Liver (tissue), 3 donors: ENCODE measurements around the gene ST3GAL5.
A peak's percentile ranks its signal among the peaks of the same experiment; 100 is the strongest.

Experiments
- CTCF ChIP-seq: fragments of 150-350 bp; IDR thresholded peaks from 2 replicates; pipeline ENCODE4 v1.5.1; 2017; ENCODE audit warnings: improper control_type of control experiment, low read depth, low read length; ENCODE audit not compliant: missing input control
- EGR1 ChIP-seq, 2 donors: IDR thresholded peaks; 2 replicates each; pipeline ENCODE4 v1.6.1; 2016 to 2018; ENCODE audit warnings: antibody characterized with exemption in 2 of 2, low read depth in 2 of 2
- HNF4A ChIP-seq, 2 donors: conservative IDR thresholded peaks; 2 replicates each; pipeline ENCODE4 v1.6.1; 2016; ENCODE audit warnings: antibody characterized with exemption in 2 of 2, mild to moderate bottlenecking in 2 of 2
- JUND ChIP-seq, 2 donors: IDR thresholded peaks; 2 replicates each; pipeline ENCODE4 v1.6.1; 2016; ENCODE audit warnings: antibody characterized with exemption in 2 of 2
- RAD21 ChIP-seq, 2 donors: IDR thresholded peaks; 2 replicates each; pipeline ENCODE4 v1.6.1; 2016; ENCODE audit warnings: antibody characterized with exemption in 2 of 2, mild to moderate bottlenecking in 2 of 2
- REST ChIP-seq: IDR thresholded peaks from 2 replicates; pipeline ENCODE4 v1.6.1; 2016; ENCODE audit warnings: antibody characterized with exemption, mild to moderate bottlenecking
- TAF1 ChIP-seq: conservative IDR thresholded peaks from 2 replicates; pipeline ENCODE4 v1.6.1; 2016; ENCODE audit warnings: antibody characterized with exemption, mild to moderate bottlenecking
- donor health status: healthy.
- donor health status: healthy.

- no peak for TF ChIP-seq CTCF
- TF ChIP-seq TAF1: peak; percentile 3
- no peak for TF ChIP-seq RAD21 (IDR thresholded peaks at IDR 0.05)
- no peak for TF ChIP-seq EGR1 (IDR thresholded peaks at IDR 0.05; ENCODE audit: low read depth in 2 of 2)
- peak in 1 of 2 donors; percentile 4 for TF ChIP-seq JUND (IDR thresholded peaks at IDR 0.05)
- TF ChIP-seq REST: no peak
- peak in 1 of 2 donors; percentile 26 for TF ChIP-seq HNF4A (conservative IDR thresholded peaks at IDR 0.05)
Measured at GRCh38 chr2:85937069-85937439, 48.3 kb upstream of the ST3GAL5 start.
